WTC11 (cell line): ENCODE measurements around the gene WDR48. TPM values are rescaled to one million over a fixed set of nuclear protein-coding genes. Genes with fewer than 3 reads are reported as not detected.
"Not testable (repeated sequence)": the region's sequence is repeated elsewhere in the genome, so short reads cannot be mapped to it uniquely, and the experiment has no call there.

ENCODE experiments used
- ATAC-seq: fragments of 200-7000 bp; cut with Tn5 transposase; 2 replicates; pipeline ENCODE4 v1.10.0; 2021; ENCODE audit warnings: mild to moderate bottlenecking, moderate library complexity
- CTCF ChIA-PET: fragments of 300-600 bp; sonication (Branson Sonifier 250); formaldehyde crosslinking; loops from one replicate; lab custom pipeline; 2021; ENCODE audit warnings: antibody characterized with exemption; lab: Charles Lee
- POLR2A ChIA-PET: fragments of 350-600 bp; sonication (Branson Sonifier 250); formaldehyde crosslinking; loops from one replicate; lab custom pipeline; 2021; ENCODE audit warnings: antibody characterized with exemption; lab: Charles Lee
- DNase-seq: peaks from one replicate; pipeline ENCODE4 v3.0.0; 2021; ENCODE audit warnings: low spot score
- H3K27ac Mint-ChIP-seq: 2 replicates; pipeline ENCODE4 v1.8.0; 2021; ENCODE audit warnings: mixed read lengths
- H3K27me3 Mint-ChIP-seq: 2 replicates; pipeline ENCODE4 v1.8.0; 2021; ENCODE audit warnings: low read depth, mild to moderate bottlenecking, moderate library complexity, mixed read lengths
- H3K36me3 Mint-ChIP-seq: 2 replicates; pipeline ENCODE4 v1.8.0; 2021; ENCODE audit warnings: mixed read lengths
- H3K4me1 Mint-ChIP-seq: 2 replicates; pipeline ENCODE4 v1.8.0; 2022; ENCODE audit warnings: mixed read lengths
- H3K4me3 Mint-ChIP-seq: 2 replicates; pipeline ENCODE4 v1.8.0; 2021; ENCODE audit warnings: mild to moderate bottlenecking, moderate library complexity, mixed read lengths
- H3K9me3 Mint-ChIP-seq: 2 replicates; pipeline ENCODE4 v1.8.0; 2021; ENCODE audit warnings: mixed read lengths
- AFF4 ChIP-seq: sonication (generic); formaldehyde crosslinking; IDR thresholded peaks from 2 replicates; pipeline ENCODE4 v1.8.1; 2023; ENCODE audit warnings: mild to moderate bottlenecking, missing genetic modification reagents, borderline replicate concordance
- AR ChIP-seq: fragments of 250-450 bp; sonication (Bioruptor Pico); IDR thresholded peaks from 2 replicates; pipeline ENCODE4 v1.9.0; 2021; ENCODE audit warnings: mild to moderate bottlenecking
- ARID4B ChIP-seq: sonication (generic); formaldehyde crosslinking; IDR thresholded peaks from 2 replicates; pipeline ENCODE4 v1.8.0; 2023; ENCODE audit warnings: missing genetic modification reagents, mild to moderate bottlenecking, borderline replicate concordance
- CREM ChIP-seq: sonication (generic); formaldehyde crosslinking; IDR thresholded peaks from 2 replicates; pipeline ENCODE4 v1.8.1; 2022; ENCODE audit warnings: mild to moderate bottlenecking, missing genetic modification reagents, moderate library complexity
- CTCF ChIP-seq: fragments of 200-600 bp; IDR thresholded peaks from 2 replicates; pipeline ENCODE4 v1.8.0; 2022; ENCODE audit warnings: antibody characterized with exemption
- EMX1 ChIP-seq: fragments of 250-450 bp; sonication (Bioruptor Pico); IDR thresholded peaks from 2 replicates; pipeline ENCODE4 v1.8.0; 2021; ENCODE audit warnings: mild to moderate bottlenecking
- GTF2I ChIP-seq: fragments of 250-450 bp; sonication (Bioruptor Pico); conservative IDR thresholded peaks from 2 replicates; pipeline ENCODE4 v1.4.0; 2021; ENCODE audit warnings: mild to moderate bottlenecking
- IRF1 ChIP-seq: sonication (generic); formaldehyde crosslinking; IDR thresholded peaks from 2 replicates; pipeline ENCODE4 v1.8.0; 2023; ENCODE audit warnings: missing genetic modification reagents
- JAZF1 ChIP-seq: fragments of 250-450 bp; sonication (Bioruptor Pico); IDR thresholded peaks from 2 replicates; pipeline ENCODE4 v1.9.0; 2021; ENCODE audit warnings: moderate library complexity, mild to moderate bottlenecking, inconsistent platforms
- MLX ChIP-seq: sonication (generic); formaldehyde crosslinking; IDR thresholded peaks from 2 replicates; pipeline ENCODE4 v1.8.1; 2023; ENCODE audit warnings: mild to moderate bottlenecking, missing genetic modification reagents, moderate library complexity
- PREB ChIP-seq: sonication (generic); formaldehyde crosslinking; IDR thresholded peaks from 2 replicates; pipeline ENCODE4 v1.8.1; 2022; ENCODE audit warnings: mild to moderate bottlenecking, missing genetic modification reagents, moderate library complexity, borderline replicate concordance
- SMAD3 ChIP-seq: sonication (generic); formaldehyde crosslinking; IDR thresholded peaks from 2 replicates; pipeline ENCODE4 v1.8.0; 2022; ENCODE audit warnings: missing genetic modification reagents, mild to moderate bottlenecking, borderline replicate concordance
- USF1 ChIP-seq: sonication (generic); formaldehyde crosslinking; IDR thresholded peaks from 2 replicates; pipeline ENCODE4 v1.8.0; 2022; ENCODE audit warnings: mild to moderate bottlenecking, missing genetic modification reagents
- ZNF138 ChIP-seq: sonication (generic); formaldehyde crosslinking; conservative IDR thresholded peaks from 2 replicates; pipeline ENCODE4 v1.8.1; 2022; ENCODE audit warnings: mild to moderate bottlenecking, moderate library complexity, missing genetic modification reagents
- ZNF317 ChIP-seq: sonication (generic); formaldehyde crosslinking; IDR thresholded peaks from 2 replicates; pipeline ENCODE4 v1.8.1; 2023; ENCODE audit warnings: low read depth, mild to moderate bottlenecking, moderate library complexity, missing genetic modification reagents, borderline replicate concordance
- total RNA-seq: library from RNA; stranded (reverse); gene quantifications from 3 replicates; pipeline ENCODE4 v1.2.3, GENCODE V29; 2021

WDR48 gene
- total RNA-seq, 1 experiment from 2014 or later = 40.9 TPM

GRCh38 chr3:39056151-39056550, 4.3 kb downstream of the WDR48 start:
- no peak overlapping the region for H3K4me3 Mint-ChIP-seq
- ATAC-seq = no peak
- H3K36me3 Mint-ChIP-seq = no peaks in the 10 kb centered on the region
- DNase-seq = no peak
- POLR2A ChIA-PET = interaction anchor here (0.6 kb wide), 1 partner anchor 26 kb away, joined by 3 read pairs; no protein-coding TSS in a partner anchor
- no peaks in the 10 kb centered on the region for H3K9me3 Mint-ChIP-seq
- CTCF ChIA-PET = no interaction called here
- H3K27ac Mint-ChIP-seq = 0 out of 2 replicates have a peak overlapping the region, but pooled peaks have one; percentile 6
- H3K27me3 Mint-ChIP-seq = no peaks in the 10 kb centered on the region
- peaks cover 17% of the 10 kb centered on the region for H3K4me1 Mint-ChIP-seq
- TF ChIP-seq ARID4B (CRISPR knock-in tag) = no peak
- TF ChIP-seq CREM (CRISPR knock-in tag) = no peak
- no peak for TF ChIP-seq JAZF1
- no peak for TF ChIP-seq IRF1 (CRISPR knock-in tag)
- TF ChIP-seq MLX (CRISPR knock-in tag) = no peak
- no peak for TF ChIP-seq USF1
- no peak for TF ChIP-seq EMX1
- no peak for TF ChIP-seq ZNF138 (CRISPR knock-in tag)
- TF ChIP-seq AFF4 = no peak
- no peak for TF ChIP-seq GTF2I (CRISPR knock-in tag)

- H3K4me1 Mint-ChIP-seq, ATAC-seq, CTCF ChIA-PET, POLR2A ChIA-PET, H3K27ac Mint-ChIP-seq, H3K27me3 Mint-ChIP-seq, H3K9me3 Mint-ChIP-seq, H3K36me3 Mint-ChIP-seq, DNase-seq, H3K4me3 Mint-ChIP-seq: not testable (repeated sequence)
Observed at GRCh38 chr3:39061228-39061627, 9.4 kb downstream of the WDR48 start.

- H3K36me3 Mint-ChIP-seq = no peaks in the 10 kb centered on the region; the same call in 1 of the 2 replicates
- ATAC-seq = no peak
- H3K9me3 Mint-ChIP-seq = no peaks in the 10 kb centered on the region
- POLR2A ChIA-PET = no interaction called here
- H3K27ac Mint-ChIP-seq = peak overlapping the region; percentile 73; the same call in 1 of the 2 replicates
- no peaks in the 10 kb centered on the region for H3K27me3 Mint-ChIP-seq
- no peak overlapping the region for H3K4me3 Mint-ChIP-seq
- H3K4me1 Mint-ChIP-seq = peaks cover 9% of the 10 kb centered on the region
- DNase-seq = no peak
- CTCF ChIA-PET = no interaction called here
- TF ChIP-seq AR (CRISPR knock-in tag) = no peak
- no peak for TF ChIP-seq CTCF
- no peak for TF ChIP-seq SMAD3
- TF ChIP-seq ZNF317 (CRISPR knock-in tag) = no peak
- TF ChIP-seq PREB (CRISPR knock-in tag) = no peak
Observed at GRCh38 chr3:39062180-39062579, 10.4 kb downstream of the WDR48 start.
